DND-41 (cell line): ENCODE results near the gene AKAP8.
"Not testable (repeated sequence)": the region's sequence is repeated elsewhere in the genome, so short reads cannot be mapped to it uniquely, and the experiment has no call there.

Source experiments
- ATAC-seq: fragments of 200-7000 bp; cut with Tn5 transposase; 3 replicates; pipeline ENCODE4 v1.9.1; 2021; ENCODE audit warnings: low read depth; ENCODE audit not compliant: insufficient read depth
- DNase-seq: peaks from one replicate; pipeline ENCODE4 v3.0.0-alpha.2; 2020
- H2AFZ ChIP-seq: 2 replicates; pipeline ENCODE4 v1.6.0; 2012; ENCODE audit warnings: low read depth, low read length
- H3K27ac ChIP-seq: 2 replicates; pipeline ENCODE4 v1.5.1; 2012; ENCODE audit warnings: low read length, inconsistent platforms
- H3K27me3 ChIP-seq: fragments of 200-600 bp; sonication (generic); 2 replicates; pipeline ENCODE4 v1.6.0; 2012; ENCODE audit warnings: low read length, mild to moderate bottlenecking, inconsistent platforms; ENCODE audit not compliant: insufficient read depth, poor library complexity
- H3K36me3 ChIP-seq: 2 replicates; pipeline ENCODE4 v1.5.1; 2012; ENCODE audit warnings: low read length, inconsistent platforms; ENCODE audit not compliant: insufficient read depth
- H3K4me1 ChIP-seq: 2 replicates; pipeline ENCODE4 v1.5.1; 2012; ENCODE audit warnings: mild to moderate bottlenecking, low read length; ENCODE audit not compliant: insufficient read depth
- H3K4me2 ChIP-seq: 2 replicates; pipeline ENCODE4 v1.6.0; 2012; ENCODE audit warnings: mild to moderate bottlenecking, moderate library complexity, low read length, inconsistent platforms; ENCODE audit not compliant: insufficient read depth
- H3K4me3 ChIP-seq, 2 experiments: fragments of 200-600 bp in 1 of 2; shearing (Covaris generic) in 1 of 2; 2 replicates each; pipeline ENCODE4 v1.5.1; 2012 to 2016; ENCODE audit warnings: inconsistent platforms in 2 of 2, low read length in 2 of 2, mild to moderate bottlenecking in 2 of 2, low read depth in 1 of 2, moderate library complexity in 1 of 2
- H3K79me2 ChIP-seq: 2 replicates; pipeline ENCODE4 v1.6.0; 2012; ENCODE audit warnings: low read length, inconsistent platforms; ENCODE audit not compliant: insufficient read depth
- H3K9ac ChIP-seq: 2 replicates; pipeline ENCODE4 v1.6.0; 2012; ENCODE audit warnings: low read depth, mild to moderate bottlenecking, inconsistent platforms, low read length, moderate library complexity
- H3K9me3 ChIP-seq: 2 replicates; pipeline ENCODE4 v1.5.1; 2012; ENCODE audit warnings: low read length, moderate library complexity, mild to moderate bottlenecking, inconsistent platforms; ENCODE audit not compliant: insufficient read depth, severe bottlenecking
- H4K20me1 ChIP-seq: 2 replicates; pipeline ENCODE4 v1.6.0; 2012; ENCODE audit warnings: low read length; ENCODE audit not compliant: insufficient read depth
- CTCF ChIP-seq: IDR thresholded peaks from 2 replicates; pipeline ENCODE4 v1.5.1; 2012; ENCODE audit warnings: borderline replicate concordance, low read length, moderate library complexity, mild to moderate bottlenecking; ENCODE audit not compliant: poor library complexity, severe bottlenecking; ENCODE audit errors: extremely low read depth
- EZH2 ChIP-seq: IDR thresholded peaks from 3 replicates; pipeline ENCODE4 v1.6.1; 2012; ENCODE audit warnings: borderline replicate concordance, low read depth, mild to moderate bottlenecking, moderate library complexity, low read length, inconsistent platforms; ENCODE audit not compliant: severe bottlenecking

Gene AKAP8

GRCh38 chr19:15397236-15397635 is 17.6 kb upstream of the AKAP8 start:
- Histone ChIP-seq H3K4me3 (no peak overlapping the region), H3K79me2 (peaks cover 21% of the 10 kb centered on the region), H3K27ac (no peak overlapping the region), H3K9ac (no peak overlapping the region), H3K4me1 (no peaks in the 10 kb centered on the region), H3K9me3 (no peaks in the 10 kb centered on the region), H3K36me3 (peaks cover 83% of the 10 kb centered on the region), H2AFZ (no peak overlapping the region), H3K27me3 (no peaks in the 10 kb centered on the region), H3K4me2 (no peak overlapping the region), H4K20me1 (peaks cover 47% of the 10 kb centered on the region)
- ATAC-seq (no peak), DNase-seq (no peak)
- TF ChIP-seq EZH2, result no peak
- no peak for TF ChIP-seq CTCF

GRCh38 chr19:15396436-15396835 is 16.8 kb upstream of the AKAP8 start:
- DNase-seq, result no peak
- Histone ChIP-seq H2AFZ (no peak overlapping the region), H4K20me1 (peaks cover 39% of the 10 kb centered on the region), H3K4me1 (no peaks in the 10 kb centered on the region), H3K4me2 (no peak overlapping the region), H3K79me2 (peaks cover 16% of the 10 kb centered on the region), H3K9ac (no peak overlapping the region), H3K36me3 (peaks cover 83% of the 10 kb centered on the region), H3K27me3 (no peaks in the 10 kb centered on the region), H3K9me3 (no peaks in the 10 kb centered on the region), H3K4me3 (no peak overlapping the region), H3K27ac (no peak overlapping the region)
- ATAC-seq, result no peak
- TF ChIP-seq CTCF (no peak), EZH2 (no peak)

DNA sequence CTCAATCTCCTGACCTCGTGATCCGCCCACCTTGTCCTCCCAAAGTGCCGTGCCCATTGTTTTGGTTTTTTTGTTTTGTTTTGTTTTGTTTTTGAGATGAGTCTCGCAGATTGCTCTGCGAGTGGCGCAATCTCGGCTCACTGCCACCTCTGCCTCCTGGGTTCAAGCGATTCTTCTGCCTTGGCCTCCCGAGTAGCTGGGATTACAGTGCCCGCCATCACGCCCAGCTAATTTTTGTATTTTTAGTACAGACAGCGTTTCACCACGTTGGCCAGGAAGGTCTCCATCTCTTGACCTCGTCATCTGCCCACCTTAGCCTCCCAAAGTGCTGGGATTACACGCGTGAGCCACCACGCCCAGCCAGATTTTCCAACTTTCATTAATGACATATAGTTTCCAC is 15.7 kb upstream of the AKAP8 start:
- not testable (repeated sequence) for H3K27ac ChIP-seq, H3K4me1 ChIP-seq, H3K4me3 ChIP-seq, DNase-seq, ATAC-seq, H2AFZ ChIP-seq, H3K4me2 ChIP-seq, H3K27me3 ChIP-seq, H3K9me3 ChIP-seq, H3K9ac ChIP-seq
- peaks cover 18% of the 10 kb centered on the region for H3K79me2 ChIP-seq
- H4K20me1 ChIP-seq, result peaks cover 27% of the 10 kb centered on the region
- peaks cover 79% of the 10 kb centered on the region for H3K36me3 ChIP-seq

DNA sequence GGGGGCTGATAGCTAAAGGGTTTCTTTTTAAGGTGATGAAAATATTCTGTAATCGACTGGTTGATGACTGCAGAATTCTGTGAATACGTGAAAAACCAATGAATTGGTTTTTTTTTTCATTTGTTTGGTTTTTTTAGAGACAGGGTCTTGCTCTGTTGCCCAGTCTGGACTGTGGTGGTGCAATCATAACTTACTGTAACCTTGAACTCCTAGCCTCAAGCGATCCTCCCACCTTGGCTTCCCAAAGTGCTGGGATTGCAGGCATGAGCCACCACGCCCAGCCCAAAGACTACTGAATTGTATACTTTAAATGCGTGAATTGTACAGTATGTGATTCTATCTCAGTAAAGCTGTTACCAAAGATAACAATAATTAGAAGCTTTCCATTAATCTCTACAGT is 14.8 kb upstream of the AKAP8 start:
- Histone ChIP-seq H3K36me3 (peaks cover 78% of the 10 kb centered on the region), H4K20me1 (peaks cover 20% of the 10 kb centered on the region), H3K4me2 (no peak overlapping the region), H3K4me3 (no peak overlapping the region), H3K9me3 (no peaks in the 10 kb centered on the region), H3K27ac (no peak overlapping the region), H3K9ac (no peak overlapping the region), H2AFZ (no peak overlapping the region), H3K79me2 (peaks cover 25% of the 10 kb centered on the region), H3K27me3 (no peaks in the 10 kb centered on the region), H3K4me1 (no peaks in the 10 kb centered on the region)
- ATAC-seq, result no peak
- TF ChIP-seq CTCF, result no peak
- TF ChIP-seq EZH2, result no peak
- DNase-seq, result no peak
